K562 (cell line): Measurements from ENCODE around the gene OLFML1. TPM values are rescaled to one million over a fixed set of nuclear protein-coding genes. Genes with fewer than 3 reads are reported as not detected.

Experiments
- ATAC-seq: fragments of 200-7000 bp; cut with Tn5 transposase; 3 replicates; pipeline ENCODE4 v1.9.1; 2020; ENCODE audit warnings: moderate library complexity
- BruUV-seq: library from RNA; stranded (reverse); fragments of 400-500 nt; replicated peaks from 2 replicates; lab custom pipeline; 2021; lab: Mats Ljungman, UMichigan
- CTCF ChIA-PET: fragments of 300-600 bp; formaldehyde crosslinking; extraction: SDS; loops from one replicate; lab custom pipeline; 2021; ENCODE audit warnings: low intra/inter-chr PET ratio; lab: Yijun Ruan, JAX
- POLR2A ChIA-PET: fragments of 300-600, 350-650 bp; sonication (Branson Sonifier 250); formaldehyde crosslinking; extraction: SDS; loops from one replicate; lab custom pipeline; 2021; ENCODE audit warnings: antibody characterized with exemption, inconsistent platforms; lab: Yijun Ruan, JAX
- DNase-seq, 4 experiments: peaks; one replicate each; pipeline versions ENCODE4 v3.0.0 to v3.0.0-alpha.2; 2011 to 2018; ENCODE audit warnings: low spot score in 3 of 4, mixed read lengths in 3 of 4; ENCODE audit errors: extremely low read depth in 1 of 4
- FAIRE-seq: peaks from 2 replicates; lab custom pipeline; 2011; peaks lifted over from hg19 to GRCh38; lab: Jason Lieb, UNC
- H2AFZ ChIP-seq: 2 replicates; pipeline ENCODE4 v1.6.0; 2011; ENCODE audit warnings: low read depth, low read length, control low read depth, inconsistent platforms
- H3K27ac ChIP-seq: fragments of 200-600 bp; 3 replicates; pipeline ENCODE4 v1.8.0; 2011; ENCODE audit warnings: low read depth, mild to moderate bottlenecking, control low read depth, inconsistent platforms, low read length, moderate library complexity, mixed read lengths; ENCODE audit errors: extremely low read depth
- H3K27me3 ChIP-seq, 2 experiments: fragments of 300-600 bp in 1 of 2; 2 replicates in 1 of 2; 3 replicates in 1 of 2; pipeline versions ENCODE4 v1.6.0 to v1.8.0; 2011; ENCODE audit warnings: inconsistent platforms in 2 of 2, low read length in 2 of 2, mild to moderate bottlenecking in 1 of 2, mixed read lengths in 1 of 2, moderate library complexity in 1 of 2; ENCODE audit not compliant: control insufficient read depth in 2 of 2, insufficient read depth in 2 of 2
- H3K36me3 ChIP-seq: fragments of 300-600 bp; 3 replicates; pipeline ENCODE4 v1.8.0; 2011; ENCODE audit warnings: mild to moderate bottlenecking, low read length, inconsistent platforms; ENCODE audit not compliant: control insufficient read depth, insufficient read depth
- H3K4me1 ChIP-seq, 2 experiments: fragments of 200-600 bp in 1 of 2; replicated peaks in 1 of 2; 2 replicates in 1 of 2; 3 replicates in 1 of 2; pipeline versions ENCODE4 v1.5.1 to v1.8.0; 2011; ENCODE audit warnings: inconsistent platforms in 2 of 2, low read length in 2 of 2, mild to moderate bottlenecking in 1 of 2, mixed read lengths in 1 of 2, moderate library complexity in 1 of 2; ENCODE audit not compliant: control insufficient read depth in 2 of 2, insufficient read depth in 2 of 2
- H3K4me2 ChIP-seq: 2 replicates; pipeline ENCODE4 v1.6.1; 2011; ENCODE audit warnings: low read length, control low read depth, inconsistent platforms, mixed read lengths; ENCODE audit not compliant: insufficient read depth
- H3K4me3 ChIP-seq: fragments of 200-600 bp; sonication (generic), shearing (Covaris generic); 2 replicates; pipeline ENCODE4 v1.5.1; 2016; ENCODE audit warnings: control low read depth, inconsistent platforms
- H3K79me2 ChIP-seq: fragments of 200-600 bp; 3 replicates; pipeline ENCODE4 v1.8.0; 2011; ENCODE audit warnings: low read length, inconsistent platforms; ENCODE audit not compliant: control insufficient read depth, insufficient read depth
- H3K9ac ChIP-seq, 2 experiments: 2 replicates each; pipeline versions ENCODE4 v1.6.0 to v1.6.1; 2011; ENCODE audit warnings: low read depth in 2 of 2, low read length in 2 of 2, control low read depth in 1 of 2, inconsistent platforms in 1 of 2, mild to moderate bottlenecking in 1 of 2, mixed read lengths in 1 of 2; ENCODE audit not compliant: insufficient read depth in 1 of 2
- H3K9me1 ChIP-seq: one replicate; pipeline ENCODE4 v1.6.0; 2011; ENCODE audit warnings: inconsistent platforms, mild to moderate bottlenecking, low read length, moderate library complexity; ENCODE audit not compliant: control insufficient read depth, insufficient read depth
- H3K9me3 ChIP-seq: replicated peaks from 2 replicates; pipeline ENCODE4 v1.5.1; 2011; ENCODE audit warnings: low read depth, low read length, inconsistent platforms; ENCODE audit not compliant: control insufficient read depth, insufficient read depth
- H4K20me1 ChIP-seq: replicated peaks from 2 replicates; pipeline ENCODE4 v1.6.1; 2011; ENCODE audit warnings: low read length, inconsistent platforms, mixed read lengths; ENCODE audit not compliant: control insufficient read depth, insufficient read depth
- BRF2 ChIP-seq: IDR thresholded peaks from 3 replicates; pipeline ENCODE4 v1.6.1; 2011; ENCODE audit warnings: borderline replicate concordance, mild to moderate bottlenecking; ENCODE audit not compliant: insufficient read length, insufficient read depth
- CEBPB ChIP-seq: fragments of 450-650 bp; IDR thresholded peaks from 2 replicates; pipeline ENCODE4 v1.6.1; 2016; ENCODE audit warnings: missing genetic modification characterization, missing compliant biosample characterization
- HDAC8 ChIP-seq: fragments of 450-650 bp; IDR thresholded peaks from 2 replicates; pipeline ENCODE4 v1.6.1; 2016; ENCODE audit warnings: mild to moderate bottlenecking, missing genetic modification characterization, moderate library complexity, missing compliant biosample characterization
- HNRNPL ChIP-seq: fragments of 200-400 bp; formaldehyde crosslinking; IDR thresholded peaks from 2 replicates; pipeline ENCODE4 v1.6.1; 2017; ENCODE audit warnings: low read depth, mild to moderate bottlenecking, low read length
- KDM2B ChIP-seq: fragments of 250-450 bp; sonication (Bioruptor Pico); IDR thresholded peaks from 2 replicates; pipeline ENCODE4 v1.8.0; 2021; ENCODE audit warnings: mild to moderate bottlenecking, moderate library complexity
- MEF2A ChIP-seq: IDR thresholded peaks from 2 replicates; pipeline ENCODE4 v1.6.1; 2011; ENCODE audit warnings: low read depth, mild to moderate bottlenecking, low read length, moderate library complexity; ENCODE audit not compliant: control insufficient read depth
- NFE2 ChIP-seq: IDR thresholded peaks from 2 replicates; pipeline ENCODE4 v1.6.1; 2014; ENCODE audit warnings: antibody characterized with exemption, low read depth
- PTTG1 ChIP-seq: fragments of 450-650 bp; IDR thresholded peaks from 2 replicates; pipeline ENCODE4 v1.6.1; 2016; ENCODE audit warnings: low read depth, mild to moderate bottlenecking, missing genetic modification characterization, missing compliant biosample characterization
- SIRT6 ChIP-seq: IDR thresholded peaks from one replicate; pipeline ENCODE4 v1.6.1; 2012; ENCODE audit warnings: low read depth, mild to moderate bottlenecking, control low read depth, inconsistent platforms, low read length, moderate library complexity
- ZNF445 ChIP-seq: fragments of 250-450 bp; sonication (Bioruptor Pico); IDR thresholded peaks from 2 replicates; pipeline ENCODE4 v1.4.0; 2020; ENCODE audit warnings: low read depth, mild to moderate bottlenecking, moderate library complexity
- ZNF639 ChIP-seq, 2 experiments: fragments of 200-800 bp in 1 of 2; sonication (Bioruptor generic) in 1 of 2; sonication (generic) in 1 of 2; formaldehyde crosslinking in 1 of 2; IDR thresholded peaks in 1 of 2; conservative IDR thresholded peaks in 1 of 2; 2 replicates each; pipeline versions ENCODE4 v1.5.0 to v1.6.1; 2016 to 2020; ENCODE audit warnings: missing compliant biosample characterization in 1 of 2, missing genetic modification characterization in 1 of 2, missing genetic modification reagents in 1 of 2
- WGBS: fragments of 100-300 bp; shearing (Covaris generic); methylation state at CpG from one replicate; pipeline ENCODE4 v1.1.6; 2016; ENCODE audit warnings: low coverage, mixed read lengths; ENCODE audit not compliant: insufficient coverage; ENCODE audit errors: missing lambda C conversion rate; 5-methylcytosine and 5-hydroxymethylcytosine counted together
- in situ Hi-C: fragments of 300-500 bp; cut with MboI; formaldehyde crosslinking; loops from 4 replicates; pipeline ENCODE4 v1.15.0; 2018; ENCODE audit warnings: inconsistent platforms, mixed read lengths
- intact Hi-C: fragments of 100-400 bp; cut with micrococcal nuclease; formaldehyde crosslinking; loops from 2 replicates; pipeline ENCODE4 v1.14.2; 2022
- polyA plus RNA-seq, 8 experiments: library from polyadenylated mRNA; depleted of rRNA in 4 of 8; stranded (reverse) in 5 of 8; unstranded in 3 of 8; fragments of >200 nt; fragmentation: Nextera tagmentation in 2 of 8; fragmentation: Illumina TruSeq in 1 of 8; extraction: Ambion mirVana in 2 of 8; extraction: Trizol in 1 of 8; gene quantifications; 2 replicates each; pipeline versions ENCODE4 v1.2.1 to v1.2.3, GENCODE V29; 2011 to 2014; ENCODE audit warnings: inconsistent platforms in 1 of 8, missing spikeins in 1 of 8
- total RNA-seq, 7 experiments: library from RNA; depleted of rRNA in 6 of 7; stranded (reverse); fragments of >200 nt in 6 of 7; fragmentation: Illumina TruSeq in 2 of 7; extraction: Trizol in 2 of 7; gene quantifications; 2 replicates each; pipeline versions ENCODE4 v1.2.1 to v1.2.3, GENCODE V29; 2011 to 2021; ENCODE audit warnings: low replicate concordance in 1 of 7

OLFML1 gene
- total and polyA plus RNA-seq, 9 of the 15 experiments (the other 6 are each of a cell fraction or from before 2014, with no cell fraction given): not detected

- no peaks in the 10 kb centered on the region for H3K9me1 ChIP-seq
Observed at GRCh38 chr11:7462706-7463105, 22.6 kb upstream of the OLFML1 start.

More at GRCh38 chr11:7462706-7463105, 22.6 kb upstream of the OLFML1 start:
- no peak for DNase-seq
- no peak overlapping the region for H3K4me3 ChIP-seq
- in situ Hi-C loops (no loop called here), intact Hi-C loops (no loop called here)
- BruUV-seq: no TSS peak
- no peak overlapping the region for H3K9ac ChIP-seq
- no peak overlapping the region for H3K4me2 ChIP-seq
- H2AFZ ChIP-seq: no peak overlapping the region
- H3K79me2 ChIP-seq: no peaks in the 10 kb centered on the region
- no peaks in the 10 kb centered on the region for H3K4me1 ChIP-seq
- H3K27ac ChIP-seq: no peak overlapping the region
- 0% methylated on average over 1 of the region's 1 CpG for WGBS
- CTCF ChIA-PET: interaction anchor here (0.6 kb wide), 1 partner anchor 9 kb away, joined by 5 read pairs; no protein-coding TSS in a partner anchor
- ATAC-seq: no peak
- H3K36me3 ChIP-seq: no peaks in the 10 kb centered on the region
- FAIRE-seq: no peak
- peaks cover 0 to 2% of the 10 kb centered on the region in 2 experiments; a peak in 1 of 5 replicates for H3K27me3 ChIP-seq
- POLR2A ChIA-PET: interaction anchor here (0.6 kb wide), 1 partner anchor 1209 kb away, joined by 3 read pairs; no protein-coding TSS in a partner anchor
- H3K9me3 ChIP-seq: no peaks in the 10 kb centered on the region
- H4K20me1 ChIP-seq: no peaks in the 10 kb centered on the region
- no peak for TF ChIP-seq ZNF639 (CRISPR knock-in tag; conservative IDR thresholded peaks at IDR 0.05 in 1 of 2, IDR thresholded peaks at IDR 0.05 in 1 of 2)
- TF ChIP-seq HNRNPL: no peak
- TF ChIP-seq ZNF445 (CRISPR knock-in tag): no peak
- no peak for TF ChIP-seq KDM2B (CRISPR knock-in tag)
- no peak for TF ChIP-seq SIRT6
- no peak for TF ChIP-seq MEF2A
- no peak for TF ChIP-seq PTTG1 (tag)
- TF ChIP-seq NFE2: no peak
- TF ChIP-seq HDAC8 (tag): no peak
- no peak for TF ChIP-seq BRF2
- no peak for TF ChIP-seq CEBPB
